Esophagus muscularis mucosa (tissue), 4 donors: ENCODE measurements around the gene RNGTT.

ENCODE experiments used
- CTCF ChIP-seq, 3 experiments: fragments of 200-600 bp in 2 of 3; fragments of 450-650 bp in 1 of 3; sonication (generic) in 2 of 3; IDR thresholded peaks; one replicate each; pipeline ENCODE4 v1.5.1; 2017 to 2019; ENCODE audit warnings: antibody characterized with exemption in 3 of 3, mild to moderate bottlenecking in 2 of 3, moderate library complexity in 1 of 3
- EP300 ChIP-seq: sonication (generic); formaldehyde crosslinking; IDR thresholded peaks from one replicate; pipeline ENCODE4 v1.6.1; 2017; ENCODE audit warnings: antibody characterized with exemption
- POLR2AphosphoS5 ChIP-seq, 2 donors: sonication (generic); formaldehyde crosslinking; IDR thresholded peaks; one replicate each; pipeline ENCODE4 v1.6.1; 2017; ENCODE audit warnings: antibody characterized with exemption in 2 of 2

GRCh38 chr6:88609983-88610382, 353.4 kb downstream of the RNGTT start:
- TF ChIP-seq POLR2AphosphoS5 (IDR thresholded peaks at IDR 0.05) (no peak), CTCF (IDR thresholded peaks at IDR 0.05) (no peak), EP300 (no peak)
